Stomach (tissue), 4 donors: ENCODE results near the gene JMJD1C.

Source experiments
- CTCF ChIP-seq, 7 experiments: fragments of 450-650 bp in 4 of 7; fragments of 200-600 bp in 3 of 7; sonication (generic) in 3 of 7; IDR thresholded peaks; one replicate each; pipeline ENCODE4 v1.5.1; 2016 to 2019; ENCODE audit warnings: antibody characterized with exemption in 7 of 7, control low read depth in 2 of 7, mild to moderate bottlenecking in 1 of 7
- EP300 ChIP-seq: sonication (generic); formaldehyde crosslinking; IDR thresholded peaks from one replicate; pipeline ENCODE4 v1.6.1; 2017; ENCODE audit warnings: antibody characterized with exemption
- POLR2A ChIP-seq, 4 donors: fragments of 450-650 bp; IDR thresholded peaks; one replicate each; pipeline ENCODE4 v1.6.1; 2016; ENCODE audit warnings: antibody characterized with exemption in 4 of 4, control low read depth in 2 of 4, mild to moderate bottlenecking in 1 of 4, moderate library complexity in 1 of 4
- POLR2AphosphoS5 ChIP-seq, 3 donors: sonication (generic); formaldehyde crosslinking; IDR thresholded peaks; one replicate each; pipeline ENCODE4 v1.6.1; 2016; ENCODE audit warnings: antibody characterized with exemption in 3 of 3

GRCh38 chr10:63252095-63252762, 213.5 kb downstream of the JMJD1C start:
- TF ChIP-seq CTCF (IDR thresholded peaks at IDR 0.05) (no peak), POLR2A (IDR thresholded peaks at IDR 0.05) (no peak), POLR2AphosphoS5 (IDR thresholded peaks at IDR 0.05) (no peak), EP300 (no peak)
